ENCODE results near the gene DNAJC5G.

The DNAJC5G gene

GRCh38 chr2:27303093-27304025 is 28.1 kb downstream of the DNAJC5G start:
- DNase-seq (ENCODE audit: extremely low spot score): peak; percentile 67
- ChIA-PET POLR2A (interaction anchor here (0.6 to 1.7 kb wide), 10 partner anchors 10 to 216 kb away, joined by 3 to 11 read pairs (median 4); partner anchors contain the start of genes GTF3C2, KHK, SLC30A3 and TRIM54), CTCF (interaction anchor here (0.6 to 3.4 kb wide), 24 partner anchors 10 to 258 kb away, joined by 3 to 28 read pairs (median 3); partner anchors contain the start of genes KHK and PREB)
- TF ChIP-seq ZNF384 (IDR thresholded peaks at IDR 0.05): peak; percentile 99
- no peak for TF ChIP-seq L3MBTL2 (conservative IDR thresholded peaks at IDR 0.05)
- TF ChIP-seq TARDBP (IDR thresholded peaks at IDR 0.05): no peak
- no peak for TF ChIP-seq FOXM1 (IDR thresholded peaks at IDR 0.05; ENCODE audit: borderline replicate concordance)

GRCh38 chr2:27304488-27305240 is 29.4 kb downstream of the DNAJC5G start:
- TF ChIP-seq FOXK2 (IDR thresholded peaks at IDR 0.05): no peak
- TF ChIP-seq PKNOX1 (IDR thresholded peaks at IDR 0.05): no peak
- no peak for TF ChIP-seq ZNF384 (IDR thresholded peaks at IDR 0.05)
- TF ChIP-seq ELF4 (IDR thresholded peaks at IDR 0.05): no peak
- TF ChIP-seq BHLHE40 (IDR thresholded peaks at IDR 0.05; ENCODE audit: borderline replicate concordance): no peak
- no peak for TF ChIP-seq CTBP1 (IDR thresholded peaks at IDR 0.05; ENCODE audit: borderline replicate concordance)
- TF ChIP-seq TARDBP (IDR thresholded peaks at IDR 0.05): no peak
- no peak for TF ChIP-seq NFRKB (IDR thresholded peaks at IDR 0.05)
- no peak for TF ChIP-seq HDGF (IDR thresholded peaks at IDR 0.05; ENCODE audit: borderline replicate concordance)
- TF ChIP-seq LEF1 (IDR thresholded peaks at IDR 0.05; ENCODE audit: borderline replicate concordance): no peak
- no peak for TF ChIP-seq SP1 (IDR thresholded peaks at IDR 0.05)
- TF ChIP-seq SUZ12 (IDR thresholded peaks at IDR 0.05): no peak
- TF ChIP-seq FOXM1 (IDR thresholded peaks at IDR 0.05; ENCODE audit: borderline replicate concordance): no peak
- TF ChIP-seq FOXA1 (IDR thresholded peaks at IDR 0.05): no peak
- no peak for TF ChIP-seq L3MBTL2 (conservative IDR thresholded peaks at IDR 0.05)
- TF ChIP-seq ARNT (IDR thresholded peaks at IDR 0.05): no peak
- POLR2A ChIA-PET: no interaction called here
- no peak for DNase-seq (ENCODE audit: extremely low spot score)
- CTCF ChIA-PET: interaction anchor here (0.6 kb wide), 1 partner anchor 257 kb away, joined by 3 read pairs; no protein-coding TSS in a partner anchor

DNA sequence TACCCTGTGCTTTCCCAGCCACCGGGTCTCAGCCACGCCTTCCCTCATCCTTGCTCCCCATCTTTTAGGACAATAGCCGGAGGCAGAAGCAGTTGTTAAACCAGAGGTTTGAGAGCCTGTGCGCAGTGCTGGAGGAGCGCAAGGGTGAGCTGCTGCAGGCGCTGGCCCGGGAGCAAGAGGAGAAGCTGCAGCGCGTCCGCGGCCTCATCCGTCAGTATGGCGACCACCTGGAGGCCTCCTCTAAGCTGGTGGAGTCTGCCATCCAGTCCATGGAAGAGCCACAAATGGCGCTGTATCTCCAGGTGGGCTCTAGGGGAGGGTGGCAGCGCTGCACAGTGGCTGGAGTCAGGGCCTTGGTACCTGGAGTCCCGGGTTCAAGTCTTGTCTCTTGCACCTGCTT is 30.3 kb downstream of the DNAJC5G start:
- ChIA-PET CTCF (no interaction called here), POLR2A (no interaction called here)
- DNase-seq (ENCODE audit: extremely low spot score): no peak
- TF ChIP-seq NFRKB (IDR thresholded peaks at IDR 0.05): no peak
- TF ChIP-seq L3MBTL2 (conservative IDR thresholded peaks at IDR 0.05): no peak
- no peak for TF ChIP-seq ELF4 (IDR thresholded peaks at IDR 0.05)
- TF ChIP-seq CTBP1 (IDR thresholded peaks at IDR 0.05; ENCODE audit: borderline replicate concordance): no peak
- no peak for TF ChIP-seq TARDBP (IDR thresholded peaks at IDR 0.05)
- no peak for TF ChIP-seq PKNOX1 (IDR thresholded peaks at IDR 0.05)
- no peak for TF ChIP-seq ARNT (IDR thresholded peaks at IDR 0.05)
- TF ChIP-seq HDGF (IDR thresholded peaks at IDR 0.05; ENCODE audit: borderline replicate concordance): no peak
- TF ChIP-seq LEF1 (IDR thresholded peaks at IDR 0.05; ENCODE audit: borderline replicate concordance): no peak
- no peak for TF ChIP-seq SUZ12 (IDR thresholded peaks at IDR 0.05)
- TF ChIP-seq BHLHE40 (IDR thresholded peaks at IDR 0.05; ENCODE audit: borderline replicate concordance): no peak
- no peak for TF ChIP-seq FOXA1 (IDR thresholded peaks at IDR 0.05)
- no peak for TF ChIP-seq FOXK2 (IDR thresholded peaks at IDR 0.05)
- TF ChIP-seq FOXM1 (IDR thresholded peaks at IDR 0.05; ENCODE audit: borderline replicate concordance): no peak

DNA sequence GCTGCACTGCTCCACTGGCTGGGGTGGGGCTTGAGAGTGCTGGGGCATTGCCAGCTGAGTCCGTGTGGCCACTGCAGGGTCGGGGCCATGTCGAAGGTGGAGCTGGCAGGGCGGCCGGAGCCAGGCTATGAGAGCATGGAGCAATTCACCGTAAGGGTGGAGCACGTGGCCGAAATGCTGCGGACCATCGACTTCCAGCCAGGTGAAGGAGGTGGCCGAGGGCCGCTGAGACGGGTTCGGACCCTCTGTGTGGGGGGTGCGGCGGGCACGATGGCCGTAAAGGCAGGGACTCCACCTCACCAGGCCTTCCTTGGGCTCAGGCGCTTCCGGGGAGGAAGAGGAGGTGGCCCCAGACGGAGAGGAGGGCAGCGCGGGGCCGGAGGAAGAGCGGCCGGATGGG is 30.9 kb downstream of the DNAJC5G start:
- POLR2A ChIA-PET: interaction anchor here (0.6 kb wide), 1 partner anchor 351 kb away, joined by 3 read pairs; no protein-coding TSS in a partner anchor
- CTCF ChIA-PET: no interaction called here

GRCh38 chr2:27306573-27307286 is 31.5 kb downstream of the DNAJC5G start:
- no peak for DNase-seq (ENCODE audit: extremely low spot score)
- TF ChIP-seq PKNOX1 (IDR thresholded peaks at IDR 0.05) (no peak), CTBP1 (IDR thresholded peaks at IDR 0.05; ENCODE audit: borderline replicate concordance) (no peak), L3MBTL2 (conservative IDR thresholded peaks at IDR 0.05) (no peak), ARNT (IDR thresholded peaks at IDR 0.05) (no peak), ELF4 (IDR thresholded peaks at IDR 0.05) (no peak), FOXA1 (IDR thresholded peaks at IDR 0.05) (no peak), NFRKB (IDR thresholded peaks at IDR 0.05) (no peak), SP1 (IDR thresholded peaks at IDR 0.05) (no peak), BHLHE40 (IDR thresholded peaks at IDR 0.05; ENCODE audit: borderline replicate concordance) (no peak), FOXM1 (IDR thresholded peaks at IDR 0.05; ENCODE audit: borderline replicate concordance) (no peak), SUZ12 (IDR thresholded peaks at IDR 0.05) (no peak)
- CTCF ChIA-PET: no interaction called here
- POLR2A ChIA-PET: interaction anchor here (0.6 kb wide), 1 partner anchor 352 kb away, joined by 3 read pairs; no protein-coding TSS in a partner anchor

More for the DNA sequence above, 30.9 kb downstream of the DNAJC5G start:
- no peak for DNase-seq (ENCODE audit: extremely low spot score)
- TF ChIP-seq FOXA1 (IDR thresholded peaks at IDR 0.05): no peak
- TF ChIP-seq ZNF384 (IDR thresholded peaks at IDR 0.05): no peak
- TF ChIP-seq CTBP1 (IDR thresholded peaks at IDR 0.05; ENCODE audit: borderline replicate concordance): no peak
- no peak for TF ChIP-seq SP1 (IDR thresholded peaks at IDR 0.05)
- TF ChIP-seq SUZ12 (IDR thresholded peaks at IDR 0.05): no peak
- TF ChIP-seq FOXM1 (IDR thresholded peaks at IDR 0.05; ENCODE audit: borderline replicate concordance): no peak
- no peak for TF ChIP-seq L3MBTL2 (conservative IDR thresholded peaks at IDR 0.05)
- TF ChIP-seq TARDBP (IDR thresholded peaks at IDR 0.05): no peak
- no peak for TF ChIP-seq ELF4 (IDR thresholded peaks at IDR 0.05)
